SU-DHL-6 (cell line): ENCODE results near the gene DENND2C.

Experiments
- H2AFZ ChIP-seq: fragments of 200-600 bp; sonication (generic); 2 replicates; pipeline ENCODE4 v1.6.1; 2014; ENCODE audit warnings: low read depth, mild to moderate bottlenecking, moderate library complexity, mixed read lengths, antibody characterized with exemption, low read length; ENCODE audit not compliant: severe bottlenecking
- H3F3A ChIP-seq: fragments of 200-600 bp; shearing (Covaris generic); 2 replicates; pipeline ENCODE4 v1.6.0; 2016; ENCODE audit warnings: antibody characterized with exemption, mild to moderate bottlenecking; ENCODE audit not compliant: insufficient read depth
- H3K27ac ChIP-seq: fragments of 200-600 bp; sonication (generic); 2 replicates; pipeline ENCODE4 v1.5.1; 2016; ENCODE audit warnings: low read depth, mild to moderate bottlenecking, low read length, moderate library complexity, mixed read lengths
- H3K27me3 ChIP-seq: fragments of 200-600 bp; sonication (generic), shearing (Covaris generic); 2 replicates; pipeline ENCODE4 v1.6.0; 2014; ENCODE audit warnings: mild to moderate bottlenecking, low read length
- H3K36me3 ChIP-seq: fragments of 200-600 bp; sonication (generic); 2 replicates; pipeline ENCODE4 v1.6.1; 2014; ENCODE audit warnings: mild to moderate bottlenecking, low read length, mixed read lengths
- H3K4me2 ChIP-seq: fragments of 300-600, 200-600 bp; shearing (Covaris generic), sonication (generic); 2 replicates; pipeline ENCODE4 v1.6.0; 2014; ENCODE audit warnings: low read length, low read depth, mild to moderate bottlenecking; ENCODE audit not compliant: poor library complexity, severe bottlenecking
- H3K4me3 ChIP-seq: fragments of 200-600 bp; sonication (generic); 2 replicates; pipeline ENCODE4 v1.5.1; 2014; ENCODE audit warnings: antibody characterized with exemption, low read length, mild to moderate bottlenecking, mixed read lengths; ENCODE audit not compliant: insufficient read depth, poor library complexity, severe bottlenecking
- H3K79me2 ChIP-seq: fragments of 200-600 bp; sonication (generic); 2 replicates; pipeline ENCODE4 v1.6.1; 2014; ENCODE audit warnings: mild to moderate bottlenecking, low read length, moderate library complexity; ENCODE audit not compliant: insufficient read depth
- H3K9ac ChIP-seq: fragments of 200-600 bp; sonication (generic); 2 replicates; pipeline ENCODE4 v1.7.0; 2014; ENCODE audit warnings: mild to moderate bottlenecking, low read length
- H3K9me2 ChIP-seq: fragments of 200-600 bp; sonication (generic); replicated peaks from 2 replicates; pipeline ENCODE4 v1.6.1; 2014; ENCODE audit warnings: low read length; ENCODE audit not compliant: insufficient read depth
- H3K9me3 ChIP-seq: fragments of 200-600 bp; sonication (generic); 2 replicates; pipeline ENCODE4 v1.6.1; 2014; ENCODE audit warnings: low read length, mixed read lengths; ENCODE audit not compliant: insufficient read depth
- H4K20me1 ChIP-seq: fragments of 200-600 bp; sonication (generic); 2 replicates; pipeline ENCODE4 v1.6.1; 2014; ENCODE audit warnings: low read depth, mild to moderate bottlenecking, antibody characterized with exemption, low read length, moderate library complexity, mixed read lengths
- EZH2phosphoT487 ChIP-seq: fragments of 200-600 bp; sonication (generic), shearing (Covaris generic); conservative IDR thresholded peaks from 2 replicates; pipeline ENCODE4 v1.6.1; 2018; ENCODE audit warnings: mild to moderate bottlenecking, antibody characterized with exemption, low read length, moderate library complexity, mixed read lengths
- TF ChIP-seq, protein P1 (sequence below): fragments of 200-600 bp; sonication (generic); IDR thresholded peaks from one replicate; pipeline ENCODE4 v1.5.1; 2017; ENCODE audit warnings: antibody characterized with exemption, mild to moderate bottlenecking, low read length, moderate library complexity; ENCODE audit not compliant: insufficient read depth, poor library complexity, severe bottlenecking

DENND2C gene, protein sequence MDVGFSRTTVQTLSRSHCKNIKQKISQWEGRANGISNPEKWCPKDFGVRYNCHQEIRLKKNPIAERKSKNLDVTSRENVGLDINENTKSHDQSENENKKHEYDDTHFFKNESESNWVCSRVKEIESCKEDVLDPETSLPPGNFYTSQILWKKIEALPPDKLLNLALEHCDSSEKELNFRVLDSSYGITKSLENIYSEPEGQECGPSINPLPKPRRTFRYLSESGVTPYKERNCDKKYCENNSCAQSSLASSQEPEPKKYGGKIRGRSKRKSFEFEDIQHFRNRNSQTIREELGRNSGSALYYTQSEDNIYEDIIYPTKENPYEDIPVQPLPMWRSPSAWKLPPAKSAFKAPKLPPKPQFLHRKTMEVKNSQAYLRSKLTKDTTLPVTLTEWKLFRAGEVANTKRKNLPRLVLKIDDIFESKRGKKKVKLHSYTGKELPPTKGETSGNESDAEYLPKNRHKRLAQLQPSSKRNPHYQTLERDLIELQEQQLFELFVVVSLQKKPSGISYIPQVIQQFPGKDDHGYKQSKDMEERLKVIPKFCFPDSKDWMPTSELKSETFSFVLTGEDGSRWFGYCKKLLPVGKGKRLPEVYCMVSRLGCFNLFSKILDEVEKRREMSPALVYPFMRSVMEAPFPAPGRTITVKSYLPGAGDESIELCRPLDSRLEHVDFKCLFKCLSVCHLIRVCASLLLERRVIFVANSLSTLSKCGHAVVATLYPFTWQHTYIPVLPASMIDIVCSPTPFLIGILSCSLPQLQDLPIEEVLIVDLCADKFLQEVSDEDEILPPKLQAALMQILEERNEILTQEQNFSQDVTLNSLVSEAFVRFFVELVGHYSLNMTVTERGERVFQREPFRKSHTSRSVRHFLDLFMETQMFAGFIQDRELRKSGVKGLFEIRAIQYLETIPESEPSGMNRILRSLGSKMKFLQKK

DNA sequence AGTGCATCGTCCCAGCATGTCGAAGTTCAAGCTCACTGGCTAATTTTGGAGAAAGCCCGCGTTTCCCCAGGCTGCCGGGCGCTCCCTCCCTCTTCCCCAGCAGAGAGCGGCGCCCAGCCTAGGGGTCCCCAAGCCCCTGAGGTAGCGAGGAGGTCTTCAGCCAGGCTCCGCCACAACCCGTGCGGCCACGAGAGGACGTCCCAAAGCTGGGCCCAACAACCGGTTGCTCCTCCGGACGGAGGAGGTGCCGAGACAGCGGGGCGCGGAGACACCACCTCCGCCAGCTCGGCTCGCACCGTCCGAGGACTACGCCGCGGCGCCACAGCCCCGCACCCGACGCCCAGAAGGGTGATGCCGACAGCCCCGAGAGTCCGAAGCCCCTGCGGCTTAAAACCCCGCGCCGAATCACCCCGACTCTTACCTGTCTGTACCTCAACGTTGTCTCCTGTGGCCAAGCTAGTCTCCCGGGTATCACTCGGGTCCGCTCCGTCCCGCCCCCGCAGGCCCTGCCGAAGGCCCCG lies at the start of gene DENND2C:
TSS of gene DENND2C (minus strand) at position 488 of the 521 bp plus-strand sequence. CDS start 44,065 bp downstream, outside the sequence.
- peak within 1 kb of the TSS; percentile 61 for H3K4me3 ChIP-seq
- H3K9me3 ChIP-seq, result no peaks in the 10 kb centered on the region
- TF ChIP-seq EZH2phosphoT487, result no peak
- TF ChIP-seq, protein P1, sequence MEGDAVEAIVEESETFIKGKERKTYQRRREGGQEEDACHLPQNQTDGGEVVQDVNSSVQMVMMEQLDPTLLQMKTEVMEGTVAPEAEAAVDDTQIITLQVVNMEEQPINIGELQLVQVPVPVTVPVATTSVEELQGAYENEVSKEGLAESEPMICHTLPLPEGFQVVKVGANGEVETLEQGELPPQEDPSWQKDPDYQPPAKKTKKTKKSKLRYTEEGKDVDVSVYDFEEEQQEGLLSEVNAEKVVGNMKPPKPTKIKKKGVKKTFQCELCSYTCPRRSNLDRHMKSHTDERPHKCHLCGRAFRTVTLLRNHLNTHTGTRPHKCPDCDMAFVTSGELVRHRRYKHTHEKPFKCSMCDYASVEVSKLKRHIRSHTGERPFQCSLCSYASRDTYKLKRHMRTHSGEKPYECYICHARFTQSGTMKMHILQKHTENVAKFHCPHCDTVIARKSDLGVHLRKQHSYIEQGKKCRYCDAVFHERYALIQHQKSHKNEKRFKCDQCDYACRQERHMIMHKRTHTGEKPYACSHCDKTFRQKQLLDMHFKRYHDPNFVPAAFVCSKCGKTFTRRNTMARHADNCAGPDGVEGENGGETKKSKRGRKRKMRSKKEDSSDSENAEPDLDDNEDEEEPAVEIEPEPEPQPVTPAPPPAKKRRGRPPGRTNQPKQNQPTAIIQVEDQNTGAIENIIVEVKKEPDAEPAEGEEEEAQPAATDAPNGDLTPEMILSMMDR, result no peak
- H3K36me3 ChIP-seq, result no peaks in the 10 kb centered on the region
- no peaks in the 10 kb centered on the region for H3K9me2 ChIP-seq
- peak within 1 kb of the TSS; percentile 55 for H3K9ac ChIP-seq
- no peaks in the 10 kb centered on the region for H3F3A ChIP-seq
- no peaks in the 10 kb centered on the region for H3K79me2 ChIP-seq
- H3K4me2 ChIP-seq, result peak within 1 kb of the TSS; percentile 85
- no peaks in the 10 kb centered on the region for H3K27me3 ChIP-seq
- H2AFZ ChIP-seq, result peak within 1 kb of the TSS; percentile 98
- no peak within 1 kb of the TSS for H3K27ac ChIP-seq
- H4K20me1 ChIP-seq, result no peaks in the 10 kb centered on the region

DNA sequence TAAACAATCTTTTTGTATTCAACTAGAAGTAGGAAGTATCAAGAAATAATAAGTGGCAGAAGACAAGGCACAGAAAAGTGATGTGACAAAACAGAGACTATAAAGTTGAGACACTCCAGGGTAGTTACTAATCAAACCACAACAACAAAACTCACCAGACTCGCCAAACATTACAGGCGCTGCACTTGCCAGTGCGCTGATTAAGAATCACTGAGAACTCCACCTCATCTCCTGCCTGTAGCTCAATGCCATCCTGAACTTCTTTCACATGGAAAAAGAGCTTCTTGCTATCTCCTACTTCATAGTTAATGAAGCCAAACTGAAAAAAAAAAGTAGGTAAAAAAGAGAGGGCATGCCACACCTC lies 49.6 kb upstream of the DENND2C start:
- Histone ChIP-seq H3F3A (peaks cover 36% of the 10 kb centered on the region), H3K4me2 (no peak overlapping the region), H3K9ac (no peak overlapping the region), H3K79me2 (peaks cover 22% of the 10 kb centered on the region), H3K27me3 (no peaks in the 10 kb centered on the region), H3K36me3 (peaks cover 51% of the 10 kb centered on the region), H3K27ac (no peak overlapping the region), H4K20me1 (no peaks in the 10 kb centered on the region), H3K9me3 (no peaks in the 10 kb centered on the region), H3K4me3 (no peak overlapping the region), H2AFZ (no peak overlapping the region), H3K9me2 (no peaks in the 10 kb centered on the region)
- TF ChIP-seq, protein P1, result no peak
- TF ChIP-seq EZH2phosphoT487, result no peak

DNA sequence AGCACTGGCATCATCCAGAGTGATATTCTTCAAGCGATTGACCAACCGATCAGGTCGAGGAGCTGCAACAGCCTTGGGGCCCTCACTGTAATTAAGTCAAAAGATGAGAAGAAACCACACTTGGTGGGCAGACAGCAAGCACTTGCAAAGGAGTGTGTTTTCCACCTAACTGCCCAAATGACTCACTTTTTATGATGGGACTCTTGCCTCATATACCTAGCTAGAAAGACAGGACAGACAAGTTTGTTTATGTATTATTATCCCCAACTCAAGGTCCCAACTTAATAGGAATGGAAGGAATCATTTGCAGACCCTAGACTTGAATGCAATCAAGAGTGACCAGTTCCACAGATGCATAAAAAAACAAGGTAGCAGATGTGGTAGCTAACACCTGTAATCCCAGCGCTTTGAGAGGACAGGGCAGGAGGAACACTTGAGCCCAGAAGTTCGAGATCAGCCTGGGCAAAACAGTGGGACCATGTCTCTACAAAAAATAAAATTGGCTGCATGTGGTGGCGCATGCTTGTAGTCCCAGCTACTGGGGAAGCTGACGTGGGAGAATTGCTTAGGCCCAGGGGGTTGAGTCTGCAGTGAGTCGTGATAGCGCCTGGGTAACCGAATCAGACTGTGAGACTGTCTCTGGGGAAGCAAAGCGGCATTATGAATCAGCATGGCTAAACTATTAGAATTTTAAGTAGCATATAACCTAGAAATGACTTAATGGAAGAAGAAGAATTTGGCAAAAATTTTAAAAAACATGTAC lies 49.0 kb upstream of the DENND2C start:
- Histone ChIP-seq H4K20me1 (no peaks in the 10 kb centered on the region), H3K9ac (no peak overlapping the region), H3K36me3 (peaks cover 49% of the 10 kb centered on the region), H3K27me3 (no peaks in the 10 kb centered on the region), H3K79me2 (peaks cover 27% of the 10 kb centered on the region), H3K4me2 (no peak overlapping the region), H3F3A (peaks cover 36% of the 10 kb centered on the region), H3K27ac (no peak overlapping the region), H3K4me3 (no peak overlapping the region), H2AFZ (no peak overlapping the region), H3K9me3 (no peaks in the 10 kb centered on the region), H3K9me2 (no peaks in the 10 kb centered on the region)
- TF ChIP-seq, protein P1, result no peak
- no peak for TF ChIP-seq EZH2phosphoT487
